ENCODE results near the gene PDE4D.

The PDE4D gene

DNA sequence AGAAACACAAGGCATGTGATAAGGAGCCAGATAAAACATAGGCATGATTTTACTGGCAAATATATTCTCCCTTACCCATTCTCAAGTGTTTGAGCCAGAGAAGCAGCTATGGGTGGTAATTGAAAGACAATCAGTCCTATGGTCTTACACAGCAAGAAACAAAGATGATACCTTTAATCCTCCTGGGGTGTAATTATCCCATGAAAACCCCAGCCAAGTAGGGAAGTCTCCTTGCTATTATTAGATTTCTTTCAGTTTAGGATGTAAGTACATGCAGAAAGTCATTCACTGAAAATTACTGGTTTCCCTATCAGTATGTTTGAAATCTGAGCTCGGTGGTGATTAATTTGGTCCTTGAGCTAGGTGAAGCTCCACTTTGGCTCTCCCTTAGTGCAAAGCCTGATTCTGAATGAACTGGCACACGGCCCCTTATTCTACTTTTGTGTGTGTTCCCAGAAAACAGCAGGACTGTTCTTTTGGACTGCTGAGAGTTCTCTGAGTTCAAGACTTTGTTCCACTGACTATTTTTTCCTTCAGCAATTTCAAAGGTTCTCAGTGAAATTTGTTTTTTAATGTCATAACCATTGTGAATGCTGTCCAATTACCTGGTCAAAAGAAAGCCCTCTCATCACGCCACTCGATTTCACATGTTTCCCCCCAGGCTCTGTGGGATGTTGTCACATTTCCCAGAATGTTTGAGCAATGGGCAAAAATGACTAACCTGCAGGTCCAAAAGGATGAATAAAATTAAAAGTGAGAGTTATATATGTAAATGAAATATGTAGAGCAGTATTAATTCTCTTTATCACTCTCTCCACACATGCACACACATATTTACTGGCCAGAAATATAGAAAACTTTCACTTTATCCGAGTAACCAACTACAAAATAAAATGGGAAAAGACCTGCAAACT, 967.6 kb downstream of the PDE4D start:
- no peak for DNase-seq (ENCODE audit: low spot score)

- DNase-seq (ENCODE audit: low spot score): no peak
These were observed 969.2 kb downstream of the PDE4D start for GRCh38 chr5:58924306-58924705.

DNA sequence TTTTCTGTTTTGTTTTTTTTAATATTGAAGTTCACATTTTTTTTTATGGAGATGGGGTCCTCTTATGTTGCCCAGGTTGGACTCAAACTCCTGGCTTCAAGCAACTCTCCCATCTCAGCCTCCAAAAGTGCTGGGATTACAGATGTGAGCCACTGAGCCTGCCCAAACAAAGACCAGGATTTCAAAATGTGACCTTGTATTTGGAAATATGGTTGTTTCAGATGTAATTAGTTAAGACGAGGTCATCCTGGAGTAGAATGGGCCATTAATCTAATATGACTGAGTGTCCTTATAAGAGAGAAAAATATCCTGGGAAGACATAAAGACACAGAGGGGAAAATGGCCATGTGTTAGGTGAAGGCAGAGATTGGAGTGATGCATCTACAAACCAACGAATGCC, 970.2 kb downstream of the PDE4D start:
- no peak for DNase-seq (ENCODE audit: low spot score)

DNA sequence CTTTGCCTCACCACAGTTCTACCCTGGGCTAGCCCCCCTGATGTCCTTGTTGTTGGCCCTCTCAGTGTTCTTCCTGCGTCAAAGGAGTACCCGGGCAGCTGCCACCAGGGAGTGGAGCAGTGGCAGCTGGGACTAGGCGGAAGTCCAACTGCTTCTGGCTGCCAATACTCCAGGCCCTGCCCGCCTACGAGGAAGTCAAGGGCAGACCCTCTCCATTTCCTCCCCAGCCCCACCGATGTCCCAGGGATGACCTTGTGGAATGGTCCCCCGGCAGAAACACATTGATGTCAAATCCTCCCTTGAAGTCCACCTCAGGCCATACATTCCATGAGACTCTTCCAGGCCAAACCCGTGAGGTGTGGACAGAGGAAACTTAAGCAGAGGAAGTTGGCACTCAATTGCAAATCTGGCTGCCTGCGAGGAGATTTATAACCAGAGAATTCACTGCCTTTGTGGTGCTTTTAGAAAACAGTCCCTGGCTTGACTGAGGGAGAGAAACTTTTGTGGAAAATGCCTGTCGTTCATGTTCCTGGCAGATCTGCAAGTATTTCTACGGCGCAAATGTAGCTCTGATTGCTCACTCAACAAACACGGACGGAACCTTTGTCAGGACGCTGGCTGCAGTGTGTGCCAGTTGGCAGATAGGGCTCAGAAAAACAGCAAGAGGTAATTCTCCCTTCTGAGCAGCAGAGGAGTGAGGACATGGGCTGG, 970.9 kb downstream of the PDE4D start:
- DNase-seq (ENCODE audit: low spot score): no peak

DNA sequence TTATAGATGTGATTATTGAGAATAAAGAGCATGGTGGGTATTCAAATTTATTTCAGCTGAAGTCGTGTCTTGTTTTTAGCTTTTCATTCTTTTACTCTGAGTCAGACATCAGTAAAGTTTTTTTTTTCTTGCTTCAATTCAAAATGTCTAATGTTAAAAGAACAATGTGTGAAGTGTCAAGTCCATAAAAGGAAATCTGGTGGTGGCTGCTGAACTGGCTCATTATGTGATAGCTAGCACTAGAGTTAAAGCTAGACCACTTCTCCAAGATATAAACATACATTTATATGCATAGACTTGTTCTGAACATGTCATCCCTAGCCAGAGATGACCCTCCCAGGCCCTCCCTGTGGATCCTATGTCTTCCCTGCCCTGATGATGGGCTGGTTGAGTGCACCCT, 972.4 kb downstream of the PDE4D start:
- no peak for DNase-seq (ENCODE audit: low spot score)

- DNase-seq (ENCODE audit: low spot score): no peak
These were observed 973.7 kb downstream of the PDE4D start for GRCh38 chr5:58919833-58920232.
